ENCODE results near the gene LYL1. TPM values are rescaled to one million over a fixed set of nuclear protein-coding genes. Genes with fewer than 3 reads are reported as not detected.

Gene LYL1
- total and polyA plus RNA-seq, 9 of the 15 experiments (the other 6 are each of a cell fraction or from before 2014, with no cell fraction given): 1.3 to 266 (median 34.0) TPM

DNA sequence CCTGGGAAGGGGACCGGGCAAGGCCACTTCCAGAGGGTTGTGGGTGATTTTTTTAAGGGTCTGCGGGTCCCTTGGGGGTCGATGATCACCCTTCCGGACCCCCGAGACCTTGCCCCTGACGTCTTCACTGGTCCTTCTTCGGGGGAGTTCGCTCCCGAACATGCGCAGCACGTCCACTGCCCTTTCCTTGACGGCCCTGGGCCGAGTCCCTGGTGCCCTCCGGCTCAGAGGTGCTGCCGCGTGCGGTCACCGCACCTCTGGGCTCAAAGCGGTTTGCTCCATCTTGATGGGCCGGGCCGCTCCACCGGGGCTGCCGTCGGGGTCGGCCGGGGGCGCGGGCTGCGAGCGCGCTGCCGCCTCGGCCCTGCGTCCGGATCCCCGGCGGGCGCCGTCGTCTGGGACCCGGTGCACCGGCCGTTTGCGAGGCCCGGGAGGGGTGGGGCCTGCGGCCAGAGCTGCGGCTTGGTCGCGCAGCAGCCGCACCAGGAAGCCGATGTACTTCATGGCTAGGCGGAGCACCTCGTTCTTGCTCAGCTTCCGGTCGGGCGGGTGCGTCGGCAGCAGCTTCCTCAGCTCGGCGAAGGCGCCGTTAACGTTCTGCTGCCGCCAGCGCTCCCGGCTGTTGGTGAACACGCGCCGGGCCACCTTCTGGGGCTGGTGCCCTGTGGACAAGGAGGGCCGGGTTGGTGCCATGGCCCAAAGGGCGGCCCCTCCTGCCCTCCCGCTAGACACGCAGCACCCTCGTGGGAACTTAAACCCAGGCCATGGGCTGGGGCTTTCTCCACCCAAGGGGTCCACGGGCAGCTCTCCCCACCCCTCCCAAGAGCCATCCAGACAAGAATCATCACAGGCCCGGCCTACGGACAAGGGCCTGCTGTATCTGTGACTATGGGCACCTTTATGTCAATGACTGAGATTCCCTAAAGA is 3.3 kb downstream of the LYL1 start (continued):
- no peak for TF ChIP-seq CHD7 (IDR thresholded peaks at IDR 0.05; ENCODE audit: low read depth, low read length)
- TF ChIP-seq U2AF2 (optimal IDR thresholded peaks at IDR 0.05; ENCODE audit: low read depth, low read length): no peak
- TF ChIP-seq CAMTA2 (CRISPR knock-in tag; conservative IDR thresholded peaks at IDR 0.05): peak; percentile 86; the same call in 1 of the 2 replicates
- no peak for TF ChIP-seq ZNF79 (CRISPR knock-in tag; IDR thresholded peaks at IDR 0.05; ENCODE audit: low read depth)
- TF ChIP-seq CEBPB (tag; IDR thresholded peaks at IDR 0.05): no peak
- peak; percentile 79; the same call in 1 of the 2 replicates for TF ChIP-seq GABPB1 (CRISPR knock-in tag; IDR thresholded peaks at IDR 0.05)

All from K562 (cell line).